NCI-H1048 (cell line): ENCODE data around the gene IL19.

ENCODE experiments used
- DNase-seq: peaks from one replicate; lab custom pipeline; 2025; lab: John Stamatoyannopoulos, UW

IL19 gene

GRCh38 chr1:206800891-206801290 is 30.3 kb downstream of the IL19 start:
- DNase-seq, result no peak

GRCh38 chr1:206801467-206801866 is 30.9 kb downstream of the IL19 start:
- no peak for DNase-seq

GRCh38 chr1:206802401-206802800 is 31.8 kb downstream of the IL19 start:
- DNase-seq, result no peak

- DNase-seq, result no peak
Observed at GRCh38 chr1:206803221-206803730, 32.7 kb downstream of the IL19 start.

- no peak for DNase-seq
Observed at GRCh38 chr1:206804156-206804737, 33.7 kb downstream of the IL19 start.

- DNase-seq, result no peak
Observed at GRCh38 chr1:206805357-206805756, 34.8 kb downstream of the IL19 start.

- DNase-seq, result no peak
Observed at GRCh38 chr1:206808615-206809014, 38.0 kb downstream of the IL19 start.

- DNase-seq, result no peak
Observed at GRCh38 chr1:206809504-206810084, 39.0 kb downstream of the IL19 start.

GRCh38 chr1:206812471-206812870 is 41.9 kb downstream of the IL19 start:
- DNase-seq, result no peak

GRCh38 chr1:206814716-206815341 is 44.3 kb downstream of the IL19 start:
- DNase-seq, result no peak

GRCh38 chr1:206816390-206817287 is 46.1 kb downstream of the IL19 start:
- DNase-seq, result no peak

GRCh38 chr1:206821493-206821892 is 50.9 kb downstream of the IL19 start:
- no peak for DNase-seq

- no peak for DNase-seq
Observed at GRCh38 chr1:206823727-206824126, 53.2 kb downstream of the IL19 start.

- DNase-seq, result no peak
Observed at GRCh38 chr1:206824331-206824730, 53.8 kb downstream of the IL19 start.

GRCh38 chr1:206826394-206826793 is 55.8 kb downstream of the IL19 start:
- no peak for DNase-seq

- DNase-seq, result no peak
Observed at GRCh38 chr1:206828061-206828460, 57.5 kb downstream of the IL19 start.

GRCh38 chr1:206828765-206829164 is 58.2 kb downstream of the IL19 start:
- no peak for DNase-seq

GRCh38 chr1:206829282-206829681 is 58.7 kb downstream of the IL19 start:
- DNase-seq, result no peak

- no peak for DNase-seq
Observed at GRCh38 chr1:206829875-206830274, 59.3 kb downstream of the IL19 start.

- DNase-seq, result no peak
Observed at GRCh38 chr1:206831650-206832049, 61.1 kb downstream of the IL19 start.

GRCh38 chr1:206832352-206832880 is 61.8 kb downstream of the IL19 start:
- no peak for DNase-seq

- no peak for DNase-seq
Observed at GRCh38 chr1:206833106-206833680, 62.6 kb downstream of the IL19 start.
